ENCODE measurements around the gene TMX2. TPM values are rescaled to one million over a fixed set of nuclear protein-coding genes. Genes with fewer than 3 reads are reported as not detected.
"Not testable (repeated sequence)": the region's sequence is repeated elsewhere in the genome, so short reads cannot be mapped to it uniquely, and the experiment has no call there.

TMX2 gene, protein sequence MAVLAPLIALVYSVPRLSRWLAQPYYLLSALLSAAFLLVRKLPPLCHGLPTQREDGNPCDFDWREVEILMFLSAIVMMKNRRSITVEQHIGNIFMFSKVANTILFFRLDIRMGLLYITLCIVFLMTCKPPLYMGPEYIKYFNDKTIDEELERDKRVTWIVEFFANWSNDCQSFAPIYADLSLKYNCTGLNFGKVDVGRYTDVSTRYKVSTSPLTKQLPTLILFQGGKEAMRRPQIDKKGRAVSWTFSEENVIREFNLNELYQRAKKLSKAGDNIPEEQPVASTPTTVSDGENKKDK
- 100 to 1,000 TPM; 108 to 120 (median 118) TPM for polyA plus RNA-seq (ENCODE audit: insufficient read length in 4 of 4)

DNA sequence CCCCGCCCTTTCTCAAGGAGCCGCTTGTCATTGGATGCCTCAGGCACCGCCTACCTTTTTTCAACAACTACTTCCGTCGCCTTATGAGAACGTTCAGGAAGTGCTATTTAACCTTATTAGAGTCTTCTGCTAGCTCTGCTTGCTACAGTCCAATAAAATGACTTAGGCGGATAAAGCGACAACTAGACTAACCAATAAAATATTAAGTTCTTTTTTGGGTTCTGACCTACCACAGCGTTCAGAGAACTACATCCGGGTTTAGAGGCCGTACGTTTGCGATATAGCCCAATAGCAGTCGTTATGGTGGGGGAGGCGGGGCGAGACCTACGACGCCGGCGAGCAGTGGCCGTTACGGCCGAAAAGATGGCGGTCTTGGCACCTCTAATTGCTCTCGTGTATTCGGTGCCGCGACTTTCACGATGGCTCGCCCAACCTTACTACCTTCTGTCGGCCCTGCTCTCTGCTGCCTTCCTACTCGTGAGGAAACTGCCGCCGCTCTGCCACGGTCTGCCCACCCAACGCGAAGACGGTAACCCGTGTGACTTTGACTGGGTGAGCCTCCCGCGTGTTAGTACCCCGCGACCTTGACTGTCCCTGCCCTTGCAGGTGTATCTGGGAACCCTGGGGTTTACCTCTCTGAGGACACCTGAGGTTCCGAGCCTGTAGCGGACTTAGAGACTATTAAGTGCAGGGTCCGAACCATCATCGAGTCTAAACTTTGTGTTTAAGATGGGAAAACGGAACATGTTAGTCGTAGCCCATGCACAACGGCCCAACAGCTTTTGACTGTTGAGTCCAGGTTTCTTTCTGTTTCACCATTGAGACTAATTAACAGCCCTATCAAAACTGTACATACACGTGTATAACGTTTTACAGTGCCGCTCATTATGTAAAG, at the start of gene TMX2:
TSS of gene TMX2 (plus strand) at position 338 of the 895 bp plus-strand sequence. CDS start at position 364, 26 bp downstream.
- peak; percentile 93 to 99 (median 97) for DNase-seq (ENCODE audit: low read depth in 4 of 4, low spot score in 2 of 4)

DNA sequence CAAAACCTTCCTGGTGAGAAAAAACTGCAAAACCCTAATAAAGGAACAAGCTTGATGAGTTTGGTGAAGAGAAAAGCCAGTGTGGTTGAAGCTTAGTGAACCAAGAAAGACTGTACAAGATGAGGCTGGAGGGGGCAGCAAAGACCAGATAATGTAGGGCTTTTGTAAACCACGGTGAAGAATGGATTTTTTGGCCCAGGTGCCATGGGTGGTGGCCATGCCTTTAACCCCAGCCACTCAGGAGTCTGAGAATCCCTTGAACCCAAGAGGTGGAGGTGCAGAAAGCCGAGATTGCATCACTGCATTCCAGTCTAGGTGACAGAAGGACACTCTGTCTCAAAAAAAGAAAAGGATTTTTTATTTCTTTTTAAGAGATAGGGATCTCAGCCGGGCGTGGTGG, 49.5 kb upstream of the TMX2 start:
- DNase-seq (ENCODE audit: low read depth in 4 of 4, low spot score in 2 of 4) = no peak

DNA sequence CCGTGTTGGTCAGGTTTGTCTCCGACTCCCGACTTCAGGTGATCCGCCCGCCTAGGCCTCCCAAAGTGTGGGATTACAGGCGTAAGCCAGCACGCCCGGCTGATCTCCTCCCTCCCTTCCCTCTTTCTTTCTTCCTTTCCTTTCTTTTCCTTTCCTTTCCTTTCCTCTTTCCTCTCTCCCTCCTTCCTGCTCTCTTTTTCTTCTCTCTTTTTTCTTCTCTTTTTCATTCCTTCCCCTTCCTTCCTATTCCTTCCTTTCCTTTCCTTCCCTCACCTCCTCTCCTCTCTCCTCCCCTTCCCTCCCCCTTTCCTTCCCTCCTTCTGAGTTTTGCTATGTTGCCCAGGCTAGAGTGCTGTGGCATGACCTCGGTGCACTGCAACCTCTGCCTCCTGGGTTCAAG, 48.4 kb upstream of the TMX2 start:
- no peak for DNase-seq (ENCODE audit: low read depth in 4 of 4, low spot score in 2 of 4)

DNA sequence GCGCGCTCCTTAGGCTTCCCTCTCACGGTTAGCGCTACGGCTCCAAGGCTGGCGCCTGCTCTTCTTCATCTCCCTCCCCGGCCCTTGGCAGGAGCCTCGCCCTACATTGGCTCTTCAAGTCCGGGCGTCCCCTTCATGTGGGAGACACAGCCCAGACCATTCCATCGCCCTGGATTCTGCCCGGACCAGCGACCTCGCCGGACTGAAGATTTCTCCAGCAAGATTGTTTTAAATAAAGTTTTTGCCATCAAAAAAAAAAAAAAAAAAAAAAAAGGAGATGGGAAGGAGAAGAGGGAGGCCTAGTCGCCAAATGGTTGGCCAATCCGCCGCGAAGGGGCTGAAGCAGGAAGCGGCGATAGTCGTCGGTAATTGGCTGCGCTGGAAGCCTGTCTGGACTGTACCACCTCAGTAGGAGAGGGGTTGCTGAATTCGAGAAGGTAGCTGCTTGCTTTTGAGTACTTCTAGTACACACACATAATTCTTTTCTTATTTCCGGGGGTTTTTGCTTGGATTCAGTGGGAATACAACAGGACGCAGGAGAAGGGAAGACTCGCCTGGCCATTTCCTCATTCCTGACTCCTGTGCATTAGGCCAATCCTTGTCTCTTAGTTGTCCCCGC, 45.2 kb upstream of the TMX2 start:
- peak; percentile 96 to 100 (median 99) for DNase-seq (ENCODE audit: low read depth in 4 of 4, low spot score in 2 of 4)

DNA sequence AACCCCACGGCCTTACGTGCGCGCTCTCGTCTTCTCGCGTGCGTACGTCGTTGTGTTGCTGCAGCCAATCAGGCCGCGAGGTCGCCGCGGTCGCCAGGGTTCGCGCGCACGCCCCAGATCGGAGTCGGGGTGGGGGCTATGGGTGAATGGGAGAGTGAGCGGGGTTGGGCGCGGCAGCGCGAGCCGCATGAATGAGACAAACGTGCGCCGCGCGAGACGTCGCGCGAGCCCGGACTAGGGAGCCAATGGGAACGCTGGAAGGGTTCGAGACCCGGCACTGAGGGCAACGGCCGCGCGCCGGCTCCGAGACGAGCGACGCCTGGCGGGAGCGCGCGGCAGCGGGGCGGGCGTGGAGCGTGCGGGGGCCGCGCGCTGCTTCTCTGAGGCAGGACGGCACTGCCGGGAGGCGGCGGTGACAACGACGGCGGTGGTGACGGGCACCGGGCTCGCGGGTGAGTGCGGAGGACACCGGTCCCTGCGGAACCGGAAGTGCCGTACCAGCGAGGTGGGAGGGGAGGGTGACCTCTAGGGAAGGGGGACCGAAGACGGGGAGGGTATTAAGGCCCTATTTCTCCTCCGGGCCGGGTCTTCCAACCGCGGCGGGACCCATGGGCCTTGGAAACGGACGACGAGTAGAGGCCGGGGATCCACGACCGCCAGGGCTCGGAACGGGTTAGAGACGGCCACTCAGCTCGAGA, 44.5 kb upstream of the TMX2 start, which contains the start of gene ZDHHC5:
TSS of gene ZDHHC5 (plus strand) at position 379 of the 698 bp plus-strand sequence. CDS start 4,977 bp downstream, outside the sequence.
- peak in 1 of 4 donors; percentile 97 for DNase-seq (ENCODE audit: low read depth in 4 of 4, low spot score in 2 of 4)

DNA sequence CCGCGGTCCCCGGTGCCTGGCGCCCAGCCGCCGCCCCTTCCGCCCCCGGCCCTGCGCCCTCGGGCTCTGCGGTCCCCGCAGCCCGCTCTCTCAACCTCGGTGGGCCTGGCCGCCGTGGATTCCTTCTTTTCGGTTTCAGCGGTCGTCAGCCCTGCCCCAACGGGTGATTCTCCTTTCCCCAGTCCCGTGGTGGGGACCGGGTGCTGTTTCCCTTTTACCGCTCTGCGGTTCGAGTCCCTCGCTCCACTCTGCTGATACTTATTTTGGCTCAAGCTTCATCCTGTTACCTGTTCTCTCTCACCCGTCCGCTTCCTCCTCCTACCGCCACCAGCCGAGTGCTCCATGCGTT, 44.0 kb upstream of the TMX2 start:
- no peak for DNase-seq (ENCODE audit: low read depth in 4 of 4, low spot score in 2 of 4)

DNA sequence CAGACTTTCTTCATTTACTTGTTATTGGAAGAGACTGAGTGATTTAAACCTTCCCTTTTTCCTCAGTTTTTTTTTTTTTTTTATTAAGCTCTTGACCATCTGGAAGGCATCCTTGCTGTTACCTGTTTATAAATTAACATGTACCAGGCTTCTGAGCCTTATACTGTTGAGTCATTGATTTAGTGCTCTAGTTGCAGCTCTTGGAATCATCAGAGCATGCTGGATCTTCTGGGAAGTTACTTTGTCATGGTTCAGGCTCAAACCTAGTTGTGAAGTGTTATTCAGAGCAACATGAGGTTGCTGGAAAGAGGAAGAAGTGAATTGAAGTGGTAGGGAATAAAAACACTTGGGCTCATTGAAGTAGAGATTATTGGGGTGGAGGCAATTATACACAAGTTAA, 38.1 kb upstream of the TMX2 start:
- DNase-seq (ENCODE audit: low read depth in 4 of 4, low spot score in 2 of 4) = no peak

DNA sequence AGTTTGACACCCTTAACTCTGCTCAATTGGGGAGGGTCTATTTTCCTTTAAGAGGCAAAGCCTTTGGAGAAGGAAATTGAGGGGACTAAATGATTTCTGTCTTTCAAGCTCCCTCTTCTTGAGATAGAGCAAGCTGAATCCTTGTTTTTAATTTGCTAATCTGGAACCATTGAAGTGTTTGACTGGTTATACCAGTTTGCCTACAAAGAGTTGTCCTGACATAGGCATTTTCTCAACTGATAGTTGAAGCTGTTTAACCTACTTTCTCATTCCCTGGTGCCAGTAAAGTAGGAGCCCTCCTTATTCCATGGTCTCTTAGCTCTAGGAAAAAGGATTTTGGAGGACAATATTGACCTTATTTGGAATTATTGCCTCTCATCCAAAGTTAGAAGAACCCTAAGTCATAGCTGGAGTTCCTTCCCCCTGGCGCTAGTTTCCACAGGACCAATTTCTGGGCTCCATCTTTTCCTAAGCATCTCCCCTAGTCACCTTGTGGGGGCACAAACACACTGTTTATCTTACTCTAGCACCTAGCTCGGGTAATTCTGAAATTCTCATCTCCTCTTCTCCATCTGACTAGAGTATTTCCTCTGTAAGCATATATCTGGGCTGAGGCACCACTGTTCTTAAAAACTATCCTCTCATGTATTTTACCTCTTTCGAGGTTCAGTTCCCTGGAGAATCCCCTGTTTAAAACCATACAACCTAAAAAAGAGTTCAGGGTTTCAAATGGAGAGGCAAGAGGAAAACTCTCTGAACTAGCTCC, 37.0 kb upstream of the TMX2 start:
- DNase-seq (ENCODE audit: low read depth in 4 of 4, low spot score in 2 of 4) = no peak

DNA sequence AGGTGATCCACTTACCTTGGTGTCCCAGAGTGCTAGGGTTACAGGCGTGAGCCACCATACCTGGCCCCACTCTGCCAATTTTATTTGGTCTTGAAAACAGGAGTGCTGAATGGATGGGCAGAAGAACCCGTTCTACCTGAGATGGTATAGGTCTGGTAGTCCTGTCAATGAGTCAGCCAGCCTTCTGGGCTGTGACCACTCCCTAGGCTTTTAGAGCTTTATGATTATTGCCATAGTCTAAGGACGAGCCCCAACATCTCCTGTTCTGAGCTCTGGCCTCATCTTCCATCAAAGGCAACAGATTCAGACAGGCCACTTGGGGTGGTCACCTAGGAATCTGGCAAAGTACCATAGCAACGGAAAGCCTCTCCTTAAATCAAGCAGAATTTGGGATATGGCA, 33.0 kb upstream of the TMX2 start:
- no peak for DNase-seq (ENCODE audit: low read depth in 4 of 4, low spot score in 2 of 4)

DNA sequence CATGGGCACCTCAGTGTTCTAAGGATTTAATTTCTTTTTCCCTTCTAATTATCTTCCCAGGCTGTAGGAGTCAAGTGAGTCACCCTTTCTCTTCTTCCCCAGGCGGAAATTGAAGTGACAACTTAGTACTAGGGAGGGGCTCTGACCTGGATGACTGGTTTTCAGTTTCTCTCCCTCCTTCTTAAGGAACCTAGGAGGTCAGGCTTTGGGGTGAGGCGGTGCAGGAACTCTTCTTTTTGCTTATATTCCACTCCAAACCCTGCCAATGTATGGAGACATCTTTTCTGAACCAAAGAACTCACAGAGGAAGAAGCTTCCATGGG, 31.9 kb upstream of the TMX2 start:
- no peak for DNase-seq (ENCODE audit: low read depth in 4 of 4, low spot score in 2 of 4)

DNA sequence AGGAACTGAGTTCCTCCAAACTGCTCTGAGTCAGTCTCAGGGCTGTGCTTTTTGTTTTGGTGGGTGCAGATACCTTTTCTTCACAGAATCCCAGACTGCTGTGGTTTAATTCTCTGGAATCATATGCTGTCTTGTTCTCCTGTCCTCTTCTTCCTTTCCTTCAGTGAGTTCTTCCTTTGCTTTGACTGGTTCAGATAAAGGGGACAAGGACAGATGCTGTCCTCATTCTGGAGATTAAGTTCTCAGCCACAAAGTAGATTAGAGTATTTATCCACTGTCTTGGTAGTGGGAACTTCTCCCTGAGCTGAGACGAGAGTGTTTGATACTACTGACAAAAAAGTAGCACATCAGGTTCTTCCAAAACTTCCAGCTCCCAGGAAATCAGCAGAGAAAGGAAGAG, 31.2 kb upstream of the TMX2 start:
- DNase-seq (ENCODE audit: low read depth in 4 of 4, low spot score in 2 of 4) = no peak

DNA sequence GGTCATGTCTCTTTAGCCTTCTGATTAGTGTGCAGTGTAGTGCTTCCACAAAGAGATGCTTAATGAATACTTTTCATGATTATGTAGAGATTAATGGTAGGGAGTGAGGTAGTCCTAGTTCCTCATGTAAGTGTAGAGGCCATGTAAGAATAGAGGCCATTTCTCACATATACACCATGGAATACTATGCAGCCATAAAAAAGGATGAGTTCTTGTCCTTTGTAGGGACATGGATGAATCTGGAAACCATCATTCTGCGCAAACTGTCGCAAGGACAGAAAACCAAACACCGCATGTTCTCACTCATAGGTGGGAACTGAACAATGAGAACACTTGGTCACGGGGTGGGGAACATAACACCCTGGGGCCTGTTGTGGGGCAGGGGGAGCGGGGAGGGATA, 21.9 kb upstream of the TMX2 start:
- not testable (repeated sequence) for DNase-seq (ENCODE audit: low read depth in 4 of 4, low spot score in 2 of 4)

DNA sequence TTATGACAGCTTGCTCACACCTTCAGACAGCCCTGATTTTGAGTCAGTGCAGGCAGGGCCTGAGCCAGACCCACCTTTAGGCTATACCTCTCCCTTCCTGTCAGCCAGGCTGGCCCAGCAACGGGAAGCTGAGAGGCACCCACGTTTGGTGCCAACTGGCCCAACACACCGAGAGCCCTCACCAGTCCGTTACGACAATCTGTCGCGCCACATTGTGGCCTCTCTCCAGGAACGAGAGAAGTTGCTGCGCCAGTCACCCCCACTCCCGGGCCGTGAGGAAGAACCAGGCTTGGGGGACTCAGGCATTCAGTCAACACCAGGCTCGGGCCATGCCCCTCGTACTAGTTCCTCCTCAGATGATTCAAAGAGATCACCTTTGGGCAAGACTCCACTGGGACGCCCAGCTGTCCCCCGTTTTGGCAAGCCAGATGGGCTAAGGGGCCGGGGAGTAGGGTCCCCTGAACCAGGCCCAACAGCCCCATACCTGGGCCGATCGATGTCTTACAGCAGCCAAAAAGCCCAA, 13.5 kb upstream of the TMX2 start:
- no peak for DNase-seq (ENCODE audit: low read depth in 4 of 4, low spot score in 2 of 4)

DNA sequence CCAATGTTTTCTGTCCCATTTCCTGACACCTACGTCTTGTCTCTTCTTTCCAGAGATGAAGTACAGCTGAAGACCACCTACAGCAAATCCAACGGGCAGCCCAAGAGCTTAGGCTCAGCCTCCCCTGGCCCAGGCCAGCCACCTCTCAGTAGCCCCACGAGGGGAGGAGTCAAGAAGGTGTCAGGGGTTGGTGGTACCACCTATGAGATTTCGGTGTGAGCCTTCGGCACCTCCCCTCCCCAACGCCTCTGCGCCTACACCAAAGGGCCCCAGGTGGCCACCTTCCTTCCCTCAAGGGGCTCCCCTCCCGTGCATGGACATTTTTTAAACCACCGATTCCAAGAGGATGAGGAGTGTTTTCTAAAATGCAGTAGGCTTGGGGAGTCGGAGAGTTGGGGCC, 12.6 kb upstream of the TMX2 start:
- no peak for DNase-seq (ENCODE audit: low read depth in 4 of 4, low spot score in 2 of 4)

DNA sequence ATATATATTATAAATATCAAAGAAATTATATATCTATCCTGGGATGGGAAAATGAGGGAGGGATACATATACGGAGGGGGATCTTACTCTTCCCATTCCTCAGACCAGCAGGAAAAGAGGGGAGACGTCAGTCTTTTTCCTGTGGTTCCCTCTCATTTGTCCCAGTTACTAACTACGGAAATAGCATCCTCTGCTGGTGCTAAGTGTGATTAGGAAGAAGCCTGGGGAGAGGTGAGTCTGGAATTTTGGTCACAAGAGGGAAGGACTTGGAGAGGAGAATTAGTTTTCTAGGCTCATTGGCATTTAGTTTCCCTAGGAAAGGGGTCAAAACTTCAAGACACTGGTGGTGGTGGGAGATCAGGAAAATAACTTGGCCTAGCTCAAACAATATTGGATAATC, 12.0 kb upstream of the TMX2 start:
- DNase-seq (ENCODE audit: low read depth in 4 of 4, low spot score in 2 of 4) = no peak

DNA sequence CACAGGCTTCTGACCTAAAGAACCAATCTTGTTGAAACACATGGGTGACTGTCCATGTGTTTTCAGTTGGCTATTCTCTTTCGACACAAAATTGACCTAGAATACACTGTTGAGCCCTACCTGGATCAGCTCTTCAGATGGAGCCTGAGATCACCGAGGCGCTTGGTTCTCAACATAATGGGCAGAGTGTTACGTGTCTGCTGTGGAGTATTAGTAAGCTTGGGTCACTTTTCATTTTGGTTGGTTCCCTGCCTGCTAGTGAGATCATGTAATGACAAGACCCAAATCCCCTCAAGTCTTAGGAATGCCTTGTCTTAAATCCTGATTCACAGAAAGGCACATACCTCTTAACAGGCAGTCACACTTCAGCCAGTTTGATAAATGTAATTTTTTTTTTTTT, 9.1 kb upstream of the TMX2 start:
- DNase-seq (ENCODE audit: low read depth in 4 of 4, low spot score in 2 of 4) = no peak

DNA sequence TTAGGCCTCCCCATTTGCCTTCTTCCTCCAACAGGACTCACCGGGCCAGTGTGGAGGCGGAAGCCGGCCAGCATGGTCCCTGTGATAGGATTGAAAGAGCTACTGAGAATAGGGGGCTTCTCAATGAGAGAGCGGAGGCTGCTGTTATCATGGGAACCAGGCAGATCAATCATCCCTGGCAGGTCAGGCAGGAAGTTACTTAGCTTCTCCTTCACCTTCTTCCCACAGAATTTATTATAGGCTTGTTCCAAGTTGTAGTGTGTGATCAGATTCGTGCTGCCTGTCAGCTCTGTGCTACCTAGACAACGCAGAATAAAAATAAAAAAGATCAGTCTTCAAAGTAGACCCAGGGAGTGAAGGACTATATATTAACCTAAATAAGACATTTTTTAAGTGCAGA, 7.5 kb upstream of the TMX2 start:
- no peak for DNase-seq (ENCODE audit: low read depth in 4 of 4, low spot score in 2 of 4)

DNA sequence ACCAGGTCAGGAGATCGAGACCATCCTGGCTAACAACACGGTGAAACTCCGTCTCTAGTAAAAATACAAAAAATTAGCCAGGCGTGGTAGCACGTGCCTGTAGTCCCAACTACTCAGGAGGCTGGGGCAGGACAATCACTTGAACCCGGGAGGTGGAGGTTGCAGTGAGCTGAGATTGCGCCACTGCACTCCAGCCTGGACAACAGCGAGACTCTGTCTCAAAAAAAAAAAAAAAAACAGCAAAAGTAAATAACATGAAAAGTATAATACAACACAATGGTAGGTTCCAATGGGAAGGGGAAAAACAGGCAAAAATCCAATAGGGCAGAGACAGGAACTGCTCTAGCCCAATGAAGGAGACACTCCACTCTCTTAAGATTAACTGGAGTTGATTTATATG, 7.0 kb upstream of the TMX2 start:
- not testable (repeated sequence) for DNase-seq (ENCODE audit: low read depth in 4 of 4, low spot score in 2 of 4)

DNA sequence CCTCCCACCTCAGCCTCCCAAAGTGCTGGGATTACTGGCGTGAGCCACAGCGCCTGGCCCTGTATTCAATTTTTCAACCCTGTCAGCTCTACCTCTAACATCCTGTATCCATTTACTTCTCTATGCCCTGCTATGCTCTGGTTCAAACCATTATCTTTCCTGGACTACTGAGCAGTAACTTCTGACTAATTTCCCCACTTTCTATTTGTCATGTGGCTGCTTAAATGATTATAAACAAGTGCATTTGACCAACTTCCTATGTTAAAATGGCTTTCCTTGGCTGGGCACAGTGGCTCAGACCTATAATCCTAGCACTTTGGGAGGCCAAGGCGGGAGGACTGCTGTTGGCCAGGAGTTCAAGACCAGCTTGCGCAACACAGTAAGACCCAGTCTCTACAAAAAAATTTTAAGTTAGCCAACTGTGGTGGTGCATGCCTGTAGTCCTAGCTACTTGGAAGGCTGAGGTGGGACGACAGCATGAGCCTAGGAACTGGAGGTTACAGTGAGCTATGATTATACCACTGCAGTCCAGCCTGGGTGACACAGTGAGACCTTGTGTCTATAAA, 2.5 kb upstream of the TMX2 start:
- DNase-seq (ENCODE audit: low read depth in 4 of 4, low spot score in 2 of 4) = no peak
